Calu3 (cell line): Measurements from ENCODE around the gene EIF2B5. TPM values are rescaled to one million over a fixed set of nuclear protein-coding genes. Genes with fewer than 3 reads are reported as not detected.

Experiments used
- BruUV-seq: library from RNA; stranded (reverse); fragments of 400-500 nt; replicated peaks from 2 replicates; lab custom pipeline; 2021; lab: Mats Ljungman, UMichigan
- CTCF ChIA-PET: fragments of 300-600 bp; sonication (Branson Sonifier 250); formaldehyde crosslinking; loops from one replicate; lab custom pipeline; 2022; ENCODE audit warnings: antibody characterized with exemption; lab: Charles Lee
- DNase-seq: peaks from one replicate; pipeline ENCODE4 v3.0.0; 2022
- H3K27ac Mint-ChIP-seq: one replicate; pipeline ENCODE4 v1.8.0; 2022; ENCODE audit warnings: mixed read lengths; ENCODE audit not compliant: unreplicated experiment
- H3K27me3 Mint-ChIP-seq: one replicate; pipeline ENCODE4 v1.8.0; 2022; ENCODE audit warnings: mixed read lengths; ENCODE audit not compliant: unreplicated experiment
- H3K36me3 Mint-ChIP-seq: one replicate; pipeline ENCODE4 v1.8.0; 2022; ENCODE audit warnings: mild to moderate bottlenecking, moderate library complexity, mixed read lengths; ENCODE audit not compliant: insufficient read depth, unreplicated experiment
- H3K4me1 Mint-ChIP-seq: one replicate; pipeline ENCODE4 v1.8.0; 2022; ENCODE audit warnings: mild to moderate bottlenecking, low read depth, mixed read lengths; ENCODE audit not compliant: unreplicated experiment
- H3K4me3 Mint-ChIP-seq: one replicate; pipeline ENCODE4 v1.8.0; 2022; ENCODE audit warnings: mild to moderate bottlenecking, low read depth, moderate library complexity, mixed read lengths; ENCODE audit not compliant: unreplicated experiment
- H3K9me3 Mint-ChIP-seq: one replicate; pipeline ENCODE4 v1.8.0; 2022; ENCODE audit warnings: low read depth, mixed read lengths; ENCODE audit not compliant: unreplicated experiment
- CTCF ChIP-seq: fragments of 200-600 bp; IDR thresholded peaks from one replicate; pipeline ENCODE4 v1.8.0; 2022; ENCODE audit warnings: antibody characterized with exemption; ENCODE audit not compliant: unreplicated experiment
- intact Hi-C: fragments of 100-400 bp; cut with micrococcal nuclease; formaldehyde crosslinking; loops from one replicate; pipeline ENCODE4 v1.10.0; 2022; ENCODE audit not compliant: unreplicated experiment
- total RNA-seq: library from RNA; stranded (reverse); gene quantifications from 2 replicates; pipeline ENCODE4 v1.2.3, GENCODE V29; 2022

The EIF2B5 gene
- total RNA-seq, 1 experiment from 2014 or later, result 79.6 TPM

- intact Hi-C loops, result loop anchor here (5.0 kb wide), 1 partner anchor 236 kb away; no protein-coding TSS in a partner anchor
- Mint-ChIP-seq H3K4me3 (peak overlapping the region; percentile 99), H3K27ac (no peak overlapping the region), H3K27me3 (no peaks in the 10 kb centered on the region), H3K36me3 (peaks cover 48% of the 10 kb centered on the region), H3K4me1 (peaks cover 32% of the 10 kb centered on the region), H3K9me3 (no peaks in the 10 kb centered on the region)
- TF ChIP-seq CTCF, result no peak
- CTCF ChIA-PET, result no interaction called here
- BruUV-seq, result no TSS peak
- no peak for DNase-seq
Observed at GRCh38 chr3:184132945-184133344, 2.2 kb upstream of the EIF2B5 start.

DNA sequence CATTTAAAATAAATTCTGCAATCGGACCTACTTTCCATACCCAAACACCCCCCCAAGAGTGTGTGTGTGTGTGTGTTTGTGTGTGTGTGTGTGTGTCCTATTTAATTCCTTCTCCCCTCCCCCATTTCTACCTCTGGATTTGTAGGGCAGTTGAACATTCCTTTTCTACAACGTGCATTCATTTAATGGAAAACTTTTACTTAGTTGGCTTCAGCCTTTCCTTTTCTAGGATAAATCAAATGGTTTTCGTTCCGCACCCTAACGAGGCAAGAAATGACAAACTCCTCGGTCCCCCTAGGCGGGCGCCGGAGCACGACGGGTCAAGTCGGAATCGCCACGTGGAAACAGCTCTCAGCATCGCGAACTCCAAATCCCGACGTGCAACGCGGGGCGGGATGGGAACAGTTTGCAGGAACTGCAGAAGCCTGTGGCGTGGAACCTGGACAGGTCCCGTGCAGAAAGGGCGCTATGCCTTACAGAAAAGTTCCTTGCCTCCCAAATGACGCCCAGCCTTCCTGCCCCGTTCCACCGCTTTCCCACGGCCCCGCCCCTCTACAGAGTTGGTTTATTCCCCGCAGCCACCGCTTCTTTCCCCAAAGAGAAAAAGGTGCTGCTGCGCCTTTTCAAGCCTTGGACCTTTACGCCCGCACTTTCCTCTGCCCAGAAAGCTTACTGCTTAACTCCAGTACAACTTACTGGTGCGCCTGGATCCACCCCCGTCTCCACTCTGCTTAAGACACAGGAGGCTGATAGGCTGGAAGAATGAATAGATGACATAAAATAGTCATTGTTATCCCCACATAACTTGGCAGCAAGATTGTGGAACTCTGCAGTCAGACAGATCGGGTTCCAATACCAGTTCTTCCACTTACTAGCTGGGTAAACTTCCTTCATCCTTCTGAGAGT lies 1.1 kb upstream of the EIF2B5 start:
- intact Hi-C loops, result loop anchor here (2.0 to 5.0 kb wide), 2 partner anchors 53 to 237 kb away; partner anchors contain the start of gene ABCF3
- H3K9me3 Mint-ChIP-seq, result no peaks in the 10 kb centered on the region
- no peaks in the 10 kb centered on the region for H3K27me3 Mint-ChIP-seq
- CTCF ChIA-PET, result interaction anchor here (0.8 to 2.4 kb wide), 9 partner anchors 11 to 238 kb away, joined by 3 to 14 read pairs (median 5); partner anchors contain the start of gene ABCF3
- peaks cover 32% of the 10 kb centered on the region for H3K4me1 Mint-ChIP-seq
- H3K36me3 Mint-ChIP-seq, result peaks cover 55% of the 10 kb centered on the region
- H3K4me3 Mint-ChIP-seq, result peak overlapping the region; percentile 99
- DNase-seq, result peak; percentile 91
- peak overlapping the region; percentile 94 for H3K27ac Mint-ChIP-seq
- TF ChIP-seq CTCF, result no peak
- no TSS peak for BruUV-seq

- no peak for TF ChIP-seq CTCF
- BruUV-seq, result TSS peak; percentile 76
- intact Hi-C loops, result loop anchor here (2.0 to 5.0 kb wide), 3 partner anchors 52 to 237 kb away; partner anchors contain the start of gene ABCF3
- Mint-ChIP-seq H3K4me1 (peaks cover 32% of the 10 kb centered on the region), H3K4me3 (peak overlapping the region; percentile 99), H3K9me3 (no peaks in the 10 kb centered on the region), H3K27ac (peak overlapping the region; percentile 94), H3K36me3 (peaks cover 60% of the 10 kb centered on the region), H3K27me3 (no peaks in the 10 kb centered on the region)
- DNase-seq, result no peak
- CTCF ChIA-PET, result interaction anchor here (0.7 to 2.4 kb wide), 11 partner anchors 10 to 239 kb away, joined by 3 to 14 read pairs (median 4); partner anchors contain the start of genes ABCF3 and DVL3
Observed at GRCh38 chr3:184134746-184135148, 411 bp upstream of the EIF2B5 start.

DNA sequence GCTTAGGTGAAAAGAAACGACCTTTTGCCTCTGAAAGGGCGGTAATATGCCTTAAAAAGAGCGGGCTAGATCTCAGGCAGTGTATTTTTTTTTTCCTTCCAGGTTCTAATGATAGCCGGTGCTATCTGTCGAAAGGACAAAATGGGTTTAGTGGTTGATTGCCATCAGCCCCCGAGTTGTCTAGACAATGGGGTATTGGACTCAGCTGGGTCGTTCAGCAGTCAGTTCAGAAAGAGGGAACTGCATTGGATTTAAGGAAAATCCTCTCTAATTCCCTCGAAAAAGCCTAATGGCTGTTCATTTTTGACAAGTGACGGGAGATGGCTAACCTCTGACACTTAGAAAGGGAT lies 728 bp downstream of the EIF2B5 start:
- Mint-ChIP-seq H3K27ac (peak overlapping the region; percentile 94), H3K36me3 (peaks cover 69% of the 10 kb centered on the region), H3K4me3 (peak overlapping the region; percentile 99), H3K27me3 (no peaks in the 10 kb centered on the region), H3K4me1 (peaks cover 40% of the 10 kb centered on the region), H3K9me3 (no peaks in the 10 kb centered on the region)
- CTCF ChIA-PET, result interaction anchor here (0.8 to 2.4 kb wide), 4 partner anchors 11 to 240 kb away, joined by 3 to 13 read pairs (median 6); partner anchors contain the start of gene ABCC5
- no TSS peak for BruUV-seq
- DNase-seq, result no peak
- no peak for TF ChIP-seq CTCF
- intact Hi-C loops, result loop anchor here (2.0 to 5.0 kb wide), 2 partner anchors 51 to 94 kb away; partner anchors contain the start of gene ABCF3
